GM12892 (cell line): Measurements from ENCODE around the gene KIF26B.
"Not testable (repeated sequence)": the region's sequence is repeated elsewhere in the genome, so short reads cannot be mapped to it uniquely, and the experiment has no call there.

Experiments
- DNase-seq: peaks from one replicate; pipeline ENCODE4 v3.0.0; 2011; ENCODE audit not compliant: insufficient read length
- FAIRE-seq: peaks from 2 replicates; lab custom pipeline; 2011; peaks lifted over from hg19 to GRCh38; lab: Jason Lieb, UNC
- POLR2A ChIP-seq: IDR thresholded peaks from 2 replicates; pipeline ENCODE4 v1.6.1; 2011; ENCODE audit warnings: low read depth, low read length, control low read depth
- POLR2AphosphoS5 ChIP-seq: IDR thresholded peaks from 2 replicates; pipeline ENCODE4 v1.6.1; 2011; ENCODE audit warnings: low read depth, low read length, control low read depth
- TAF1 ChIP-seq: IDR thresholded peaks from 2 replicates; pipeline ENCODE4 v1.6.1; 2011; ENCODE audit warnings: low read depth, mild to moderate bottlenecking, control low read depth, low read length, borderline replicate concordance

The KIF26B gene

DNA sequence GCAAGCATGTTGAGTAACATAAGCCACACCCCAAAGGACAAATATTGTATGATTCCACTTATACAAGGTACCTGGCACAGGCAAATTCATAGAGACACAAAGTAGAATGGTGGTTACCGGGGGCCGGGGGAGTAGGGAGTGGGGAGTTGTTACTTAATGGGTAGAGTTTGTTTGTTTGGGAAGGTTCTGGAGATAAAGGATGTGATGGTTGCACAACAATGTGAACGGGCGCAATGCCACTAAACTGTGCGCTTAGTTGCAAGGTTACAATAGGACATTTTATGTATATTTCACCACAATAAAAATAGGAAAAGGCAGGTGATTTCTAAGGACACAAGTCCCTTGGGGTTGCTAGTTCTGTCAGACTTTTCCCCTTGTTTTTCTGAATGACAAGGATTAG, 516.6 kb downstream of the KIF26B start:
- TF ChIP-seq POLR2A: no peak
- no peak for TF ChIP-seq TAF1
- TF ChIP-seq POLR2AphosphoS5: no peak
- FAIRE-seq (no peak), DNase-seq (no peak)

DNA sequence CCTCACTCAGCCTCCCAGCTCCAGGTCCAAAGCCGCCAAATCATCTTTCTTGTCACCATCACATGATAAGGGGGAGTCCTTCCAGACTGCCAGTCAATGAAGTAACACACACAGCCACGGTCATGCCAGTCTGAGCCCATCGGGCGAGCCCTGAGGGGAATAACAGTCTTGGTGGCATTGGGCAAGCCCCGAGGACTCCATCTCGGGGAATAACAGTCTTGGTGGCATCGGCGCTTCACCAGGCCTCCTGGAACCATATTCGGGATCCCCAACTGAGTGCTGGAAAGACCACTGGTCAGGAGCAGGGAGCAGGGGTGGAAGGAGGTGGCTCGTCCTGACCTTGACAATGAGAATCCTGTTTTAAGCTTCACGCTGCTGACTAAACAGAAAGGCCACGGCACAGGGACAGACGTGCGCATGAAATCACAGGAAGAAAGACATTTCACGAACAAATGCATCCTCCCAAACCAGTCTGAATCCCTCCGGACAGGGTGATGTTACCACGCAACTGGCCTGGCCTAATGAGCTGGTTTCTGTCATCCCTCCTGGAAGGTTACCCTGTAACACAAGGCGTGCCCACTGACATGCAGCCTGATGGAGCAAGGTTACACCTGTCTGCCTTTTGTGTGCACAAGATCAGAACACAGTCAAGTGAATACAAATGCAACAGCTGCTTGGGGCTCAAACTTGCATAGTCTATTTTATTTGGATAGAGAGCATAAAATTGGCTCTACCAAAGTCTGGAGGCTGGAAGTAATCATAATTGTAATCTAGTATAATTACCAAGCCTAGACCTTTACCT, 517.4 kb downstream of the KIF26B start:
- FAIRE-seq: no peak
- TF ChIP-seq POLR2A (no peak), POLR2AphosphoS5 (no peak)
- no peak for DNase-seq

DNA sequence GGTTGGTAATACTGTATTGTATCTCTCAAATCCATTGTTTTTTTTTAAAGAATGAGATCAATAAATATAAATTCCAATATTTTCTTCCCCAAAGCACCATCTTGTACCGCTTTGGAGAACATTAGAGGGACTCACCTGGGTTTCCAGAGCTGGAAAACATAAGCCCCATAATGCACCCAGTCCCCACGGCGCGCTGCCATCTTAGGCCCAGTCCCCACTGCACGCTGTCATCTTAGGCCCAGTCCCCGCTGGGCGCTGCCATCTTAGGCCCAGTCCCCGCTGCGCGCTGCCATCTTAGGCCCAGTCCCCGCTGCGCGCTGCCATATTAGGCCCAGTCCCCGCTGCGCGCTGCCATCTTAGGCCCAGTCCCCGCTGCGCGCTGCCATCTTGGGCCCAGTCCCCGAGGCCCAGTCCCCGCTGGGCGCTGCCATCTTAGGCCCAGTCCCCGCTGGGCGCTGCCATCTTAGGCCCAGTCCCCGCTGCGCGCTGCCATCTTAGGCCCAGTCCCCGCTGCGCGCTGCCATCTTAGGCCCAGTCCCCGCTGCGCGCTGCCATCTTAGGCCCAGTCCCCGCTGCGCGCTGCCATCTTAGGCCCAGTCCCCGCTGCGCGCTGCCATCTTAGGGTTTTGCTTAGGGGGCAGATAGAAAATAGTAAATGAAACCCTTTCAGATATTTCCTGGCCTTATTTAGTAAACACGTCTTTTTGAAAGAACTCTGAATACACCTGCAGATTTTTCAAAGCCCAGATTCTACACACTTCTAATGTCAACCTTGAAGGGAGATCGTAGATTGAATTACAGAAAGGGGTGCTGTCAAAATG, 518.3 kb downstream of the KIF26B start:
- not testable (repeated sequence) for DNase-seq, FAIRE-seq

DNA sequence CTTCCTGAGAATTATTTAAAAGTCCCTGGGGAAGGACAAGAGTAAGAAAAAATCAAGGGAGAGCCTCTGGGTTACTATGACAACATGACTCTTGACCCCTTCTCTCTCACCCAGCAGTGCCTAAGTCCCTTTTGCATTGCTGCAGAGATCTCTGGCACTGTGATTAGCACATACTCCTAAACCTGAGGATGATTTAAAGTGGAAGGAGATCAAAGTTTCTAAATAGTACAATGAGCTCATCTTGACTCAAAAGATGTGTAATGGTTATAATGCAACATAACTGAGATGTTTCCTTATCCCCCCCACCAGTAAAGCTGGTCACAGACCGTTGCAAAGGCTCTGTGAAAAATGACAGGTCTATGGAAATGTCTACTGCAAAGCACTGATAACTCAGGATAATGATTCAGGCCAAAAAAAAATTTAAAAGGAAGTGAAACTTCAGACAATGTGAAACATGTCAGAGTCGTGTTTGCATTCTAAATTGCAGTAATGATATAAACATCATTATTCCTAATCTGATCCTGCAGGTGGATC, 519.2 kb downstream of the KIF26B start:
- TF ChIP-seq POLR2AphosphoS5 (no peak), TAF1 (no peak), POLR2A (no peak)
- FAIRE-seq: no peak
- no peak for DNase-seq

DNA sequence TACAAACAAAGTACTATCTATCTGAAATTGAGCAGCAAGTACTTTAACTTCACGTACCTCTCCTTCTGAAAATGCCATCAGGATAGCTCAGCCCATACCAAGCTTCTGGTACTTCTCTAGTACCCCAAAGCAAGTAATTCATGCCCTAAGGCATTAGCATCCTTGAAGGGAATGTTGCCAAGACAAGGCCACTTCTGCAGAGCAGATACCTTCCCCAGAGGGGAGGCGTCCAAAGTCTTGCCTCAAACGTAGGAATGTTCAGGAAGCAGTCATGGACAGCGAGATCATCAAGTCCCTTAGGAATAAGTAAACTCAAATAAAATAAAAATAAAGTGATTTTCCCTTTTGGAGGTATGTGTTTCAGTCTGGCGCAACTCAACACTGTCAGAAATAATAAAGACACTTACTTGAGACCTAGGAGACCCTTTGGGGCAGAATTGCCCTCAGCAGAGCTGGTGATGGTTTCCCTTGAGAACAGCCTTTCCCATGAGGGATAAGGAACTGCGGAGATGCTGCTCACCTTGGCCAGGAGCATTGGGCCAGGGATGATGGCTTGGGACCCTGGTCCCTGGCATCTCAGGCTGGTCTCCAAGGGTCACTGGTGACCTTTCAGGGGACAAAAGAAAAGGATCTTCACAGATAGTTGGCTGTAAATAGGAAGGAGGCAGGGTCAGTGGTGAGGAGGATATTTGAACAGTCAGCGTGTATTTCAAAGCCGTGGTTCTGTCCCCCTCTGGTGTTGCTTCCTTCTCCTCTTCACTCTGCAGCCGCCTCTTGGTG, 522.9 kb downstream of the KIF26B start:
- FAIRE-seq: no peak
- DNase-seq: no peak
- TF ChIP-seq TAF1 (no peak), POLR2A (no peak), POLR2AphosphoS5 (no peak)

DNA sequence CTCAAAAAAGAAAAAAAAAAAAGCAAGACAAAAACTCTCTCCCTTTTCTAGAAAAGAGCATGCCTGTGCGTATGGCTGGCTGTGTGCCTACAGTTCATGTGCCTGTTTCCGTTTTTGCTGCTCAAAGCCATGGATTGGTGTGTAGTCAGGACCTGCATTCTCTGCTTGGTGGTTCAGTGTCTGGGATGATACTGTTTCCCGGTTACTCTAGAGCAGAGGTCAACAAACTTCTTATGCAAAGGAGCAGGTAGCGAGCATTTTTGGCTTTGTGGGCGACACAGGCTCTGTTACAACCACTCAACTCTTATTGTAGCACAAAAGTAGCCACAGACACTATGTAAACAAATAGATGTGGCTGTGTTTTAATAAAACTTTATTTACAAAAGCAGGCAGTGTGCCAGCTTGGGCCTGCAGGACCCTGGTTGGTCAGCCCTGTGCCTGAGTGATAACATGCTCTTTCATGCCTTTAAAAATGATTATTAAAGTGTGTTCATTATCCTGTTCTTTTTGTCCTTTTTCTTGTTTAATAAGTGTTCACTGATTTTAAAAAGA, 524.2 kb downstream of the KIF26B start:
- no peak for DNase-seq
- TF ChIP-seq POLR2AphosphoS5: no peak
- FAIRE-seq: no peak

DNA sequence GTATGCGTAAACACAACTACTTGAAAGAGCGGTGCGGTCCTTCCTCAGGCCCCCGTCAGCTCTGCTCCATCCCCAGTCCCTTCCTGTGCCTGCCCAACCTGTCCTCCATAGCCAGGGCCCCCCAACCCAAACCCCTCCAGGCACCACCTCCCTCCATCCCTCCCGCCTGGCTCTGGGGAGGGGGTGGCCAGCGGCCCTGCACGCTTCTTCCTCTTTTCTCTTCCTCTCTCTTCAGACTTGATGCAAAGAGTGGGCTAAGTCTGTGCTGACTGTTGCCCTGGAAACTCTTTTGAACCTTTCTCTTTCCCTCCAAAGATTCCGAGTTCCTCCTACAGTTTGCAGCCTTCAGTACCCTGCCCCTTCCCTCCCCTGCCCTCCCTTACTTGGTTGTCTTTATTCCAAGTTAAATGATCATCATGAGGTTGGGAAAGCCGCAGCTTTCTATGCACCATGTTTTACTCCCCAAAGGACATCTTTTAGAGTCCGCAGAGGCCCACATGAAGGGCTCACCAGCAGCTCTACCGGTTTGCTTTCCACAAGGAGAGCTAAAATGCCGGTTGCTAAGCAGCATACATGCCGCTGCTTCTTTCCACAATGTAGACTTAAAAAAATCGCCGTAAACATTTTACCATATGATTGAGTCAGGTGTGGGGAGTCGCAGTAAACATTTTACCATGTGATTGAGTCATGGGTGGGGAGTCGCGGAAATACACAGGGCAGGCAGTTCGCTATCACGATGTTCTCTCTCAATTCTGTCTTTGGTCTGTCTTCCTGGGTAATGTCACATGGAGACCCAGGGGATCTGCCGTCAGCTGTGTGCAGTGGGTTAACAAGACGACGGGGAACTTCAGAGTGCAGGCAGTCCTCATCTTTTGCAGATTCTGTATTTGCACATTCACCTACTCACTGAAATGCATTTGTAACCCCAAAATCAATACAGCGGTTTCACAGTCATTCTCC, 525.3 kb downstream of the KIF26B start:
- FAIRE-seq: no peak
- TF ChIP-seq POLR2A: no peak

DNA sequence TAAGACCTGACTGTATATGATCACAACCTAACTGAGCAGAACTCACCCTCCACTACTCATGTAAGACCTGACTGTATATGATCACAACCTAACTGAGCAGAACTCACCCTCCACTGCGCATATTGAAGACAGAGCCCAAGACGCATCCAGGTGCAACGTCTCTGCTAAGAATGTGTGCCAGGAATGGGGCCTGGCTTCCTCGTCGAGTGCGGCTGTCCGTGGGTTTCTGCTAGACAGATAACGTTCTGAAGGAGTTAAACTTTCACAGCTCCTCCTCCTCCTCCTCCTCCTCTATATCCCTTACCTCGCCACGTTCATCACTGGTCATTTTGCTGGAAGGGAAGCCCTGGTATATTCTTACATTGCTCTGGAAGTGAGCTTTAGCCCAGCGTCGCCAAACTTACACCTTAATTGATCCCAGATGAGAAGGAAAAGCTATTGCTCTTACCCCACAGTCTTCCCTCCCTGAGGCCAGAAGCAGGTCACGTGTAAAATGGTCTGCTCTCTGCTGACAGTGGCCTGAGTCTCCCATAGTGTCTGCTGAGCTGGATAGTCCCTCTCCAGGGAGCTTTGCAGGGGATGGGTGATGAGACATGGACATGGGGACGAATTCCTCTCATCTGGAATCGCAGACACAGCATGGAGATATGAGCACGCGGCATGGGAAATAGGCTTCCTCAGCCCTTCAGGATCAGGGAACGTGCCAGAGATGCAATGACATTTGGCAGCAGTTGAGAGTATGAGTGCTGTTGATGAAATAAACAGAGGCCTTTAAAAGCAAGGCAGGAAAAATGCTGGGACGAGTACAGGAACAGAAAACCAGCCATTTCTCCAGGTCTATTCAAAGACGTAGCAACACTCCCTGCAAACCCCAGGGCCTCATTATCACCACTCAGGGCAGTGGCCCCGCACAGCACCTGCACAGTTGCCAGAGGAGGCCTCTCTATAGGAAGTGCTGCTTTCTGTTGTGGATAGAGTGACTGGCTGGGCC, 528.1 kb downstream of the KIF26B start:
- no peak for FAIRE-seq
- TF ChIP-seq POLR2AphosphoS5: no peak
- no peak for TF ChIP-seq POLR2A
- TF ChIP-seq TAF1: no peak
- no peak for DNase-seq

More for the DNA sequence above, 525.3 kb downstream of the KIF26B start:
- DNase-seq: no peak

DNA sequence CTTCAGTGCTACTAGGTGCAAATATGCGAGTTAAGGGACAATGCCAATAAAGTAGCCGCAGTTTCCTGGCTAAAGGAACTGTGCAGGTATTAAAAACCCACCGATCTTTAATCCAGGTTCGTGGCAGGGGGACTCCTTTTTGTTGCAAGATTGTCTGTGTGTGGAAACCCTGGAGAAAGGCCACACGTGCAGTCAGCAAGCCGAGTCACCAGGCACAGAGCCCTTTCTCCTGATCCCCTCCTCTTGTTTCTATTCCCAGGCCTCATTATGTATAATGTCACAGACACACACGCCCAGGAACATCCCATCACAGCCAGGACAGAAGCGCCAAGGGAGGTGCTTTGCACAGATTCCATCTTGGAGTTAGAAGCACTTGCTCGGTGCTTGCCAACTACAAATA, 528.9 kb downstream of the KIF26B start:
- no peak for FAIRE-seq
- DNase-seq: no peak
- TF ChIP-seq POLR2AphosphoS5: no peak
- no peak for TF ChIP-seq TAF1
- TF ChIP-seq POLR2A: no peak
